Middle frontal gyrus (tissue), 1 donor: ENCODE data around the gene ZIC1.
A peak's percentile ranks its signal among the peaks of the same experiment; 100 is the strongest.

ENCODE experiments used
- DNase-seq: peaks from one replicate; pipeline ENCODE4 v3.0.0-alpha.2; 2015; ENCODE audit warnings: low spot score; ENCODE audit errors: extremely low spot score

ZIC1 gene

DNA sequence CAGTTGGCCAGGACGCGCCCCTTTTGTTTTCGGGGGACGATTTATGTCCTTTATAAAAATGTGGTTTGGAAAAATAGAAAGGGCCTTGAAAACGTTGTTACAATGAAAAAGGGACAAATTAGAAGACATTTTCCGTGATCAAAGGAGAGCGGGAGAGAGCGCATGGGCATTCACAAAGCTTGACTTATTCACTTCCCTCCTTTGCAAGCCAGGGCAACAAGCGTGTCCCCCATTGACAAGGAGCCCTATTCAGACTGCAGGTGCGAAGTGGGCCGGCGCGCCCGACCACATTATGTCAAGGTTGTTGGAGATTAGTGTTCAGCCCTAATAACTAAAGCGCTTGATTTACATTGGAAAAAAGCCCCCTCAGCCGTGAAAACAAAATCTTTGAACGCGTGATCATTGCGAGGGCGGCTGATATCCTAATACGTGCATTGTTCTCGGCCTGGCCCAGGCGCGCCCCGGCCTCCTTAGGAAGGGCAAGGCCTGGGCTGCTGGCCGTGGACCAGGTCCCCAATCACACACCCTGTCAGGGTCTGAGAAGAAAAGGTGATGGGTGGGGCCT is 28.7 kb upstream of the ZIC1 start:
- DNase-seq, result no peak

DNA sequence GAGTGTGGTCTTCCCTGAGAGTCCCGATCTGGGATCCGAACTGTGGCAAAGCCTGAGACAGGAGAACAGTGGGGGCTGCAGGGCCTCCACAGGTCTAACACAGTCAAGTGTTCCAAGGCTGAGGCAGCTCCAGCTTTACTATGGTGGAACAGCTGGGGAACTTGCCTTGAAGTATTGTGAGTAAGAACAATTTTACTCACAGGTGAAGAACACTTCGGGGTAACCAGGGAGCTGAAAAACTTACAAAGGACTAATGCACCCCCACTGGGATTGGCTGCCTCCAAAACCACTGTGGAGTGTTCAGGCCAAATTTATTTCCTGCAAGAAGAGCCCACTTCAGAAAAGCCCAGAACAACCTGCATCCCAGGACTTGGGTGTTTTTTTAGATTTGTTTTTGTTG is 28.2 kb upstream of the ZIC1 start:
- DNase-seq, result no peak

- DNase-seq, result no peak
Observed at GRCh38 chr3:147381596-147381995, 27.6 kb upstream of the ZIC1 start.

GRCh38 chr3:147383617-147384016 is 25.5 kb upstream of the ZIC1 start:
- no peak for DNase-seq

- no peak for DNase-seq
Observed at GRCh38 chr3:147384210-147385058, 24.7 kb upstream of the ZIC1 start.

DNA sequence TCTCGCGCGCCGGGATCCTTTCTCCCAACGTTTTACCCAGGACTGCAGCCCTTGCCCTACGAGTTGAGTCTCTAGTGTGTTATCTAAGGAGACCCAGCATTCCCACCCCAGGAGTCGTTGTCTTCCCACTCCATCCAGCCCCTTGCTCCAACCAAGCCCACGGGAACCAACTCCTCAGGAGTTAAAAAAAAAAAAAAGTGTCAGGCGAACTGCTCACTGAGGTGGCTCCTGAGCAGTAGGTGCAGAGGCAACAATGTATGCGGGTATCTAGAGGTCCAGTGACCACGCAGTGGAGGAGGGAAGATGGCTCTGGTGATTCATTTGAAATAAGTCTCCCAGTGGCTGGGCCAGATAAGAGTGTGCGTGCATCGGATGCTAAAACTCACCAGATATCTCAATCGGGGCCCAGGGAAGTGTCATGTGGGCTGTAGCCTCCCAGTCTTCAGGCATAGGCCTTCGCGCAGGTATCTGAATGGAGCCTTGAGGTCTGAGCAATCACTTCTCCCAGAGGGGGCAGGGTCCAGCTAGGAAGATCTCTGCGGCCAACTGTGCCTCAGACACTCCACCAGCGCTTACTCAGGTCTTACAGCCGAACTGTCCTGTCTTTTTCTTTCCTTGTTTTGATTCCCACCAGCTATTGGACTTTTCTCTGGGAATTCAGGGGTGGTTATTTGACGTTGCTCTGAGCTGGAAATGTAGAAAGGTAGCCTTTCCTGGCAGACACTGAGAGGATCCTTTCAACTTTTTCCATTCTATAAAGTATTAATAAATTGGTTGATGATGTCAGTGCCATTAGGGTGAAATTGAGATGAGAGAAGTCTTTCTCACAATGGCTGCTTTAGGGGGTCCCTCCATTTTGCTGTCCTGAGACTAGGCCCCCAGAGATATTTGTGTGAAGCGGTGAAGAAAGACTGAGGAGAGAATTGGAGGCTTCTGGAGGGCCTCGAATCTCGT is 23.8 kb upstream of the ZIC1 start:
- DNase-seq, result no peak

GRCh38 chr3:147387291-147387884 is 21.8 kb upstream of the ZIC1 start:
- DNase-seq, result no peak

- no peak for DNase-seq
Observed at GRCh38 chr3:147387885-147388699, 21.1 kb upstream of the ZIC1 start.

DNA sequence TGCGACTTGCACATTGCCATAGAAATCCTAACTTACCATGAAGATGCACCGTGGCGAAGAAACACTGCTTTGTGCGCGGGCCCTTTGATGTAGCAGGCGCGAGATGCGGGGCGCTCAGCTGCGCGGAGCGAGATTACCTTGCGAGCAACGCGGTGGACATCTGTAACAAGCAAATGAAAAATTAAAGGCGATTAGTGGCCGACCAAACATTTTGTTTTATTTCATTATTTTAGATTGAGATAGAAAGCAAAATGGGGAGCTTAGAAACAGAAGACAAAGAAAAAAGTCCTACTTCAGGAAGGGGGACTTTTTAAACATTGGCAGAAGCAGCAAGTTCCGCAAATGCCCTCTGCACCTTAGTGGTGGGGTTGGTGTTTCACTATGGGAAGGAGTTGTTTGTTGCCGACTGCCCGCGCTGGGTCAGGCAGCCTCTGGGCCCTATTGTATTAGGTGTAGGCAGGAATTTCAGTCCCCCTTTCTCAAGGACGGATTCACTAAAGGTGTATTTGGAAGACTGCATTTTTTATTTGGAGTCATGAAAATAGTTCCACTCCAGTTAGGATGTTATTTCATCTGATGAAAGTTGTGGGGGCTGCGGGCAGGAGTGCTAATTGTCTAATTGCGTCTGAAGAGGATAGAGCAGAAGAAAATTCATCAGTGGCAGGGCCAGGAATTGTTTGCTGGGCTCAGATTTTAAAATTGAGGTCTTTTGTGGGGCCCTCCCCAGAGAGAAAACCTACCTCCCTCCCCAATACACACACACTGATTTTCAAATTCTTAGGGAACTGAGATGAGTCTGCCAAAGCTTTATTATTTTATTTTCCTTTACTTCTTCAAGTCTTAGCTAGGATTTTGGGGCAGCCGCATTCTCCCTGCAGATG is 20.2 kb upstream of the ZIC1 start:
- DNase-seq, result no peak

DNA sequence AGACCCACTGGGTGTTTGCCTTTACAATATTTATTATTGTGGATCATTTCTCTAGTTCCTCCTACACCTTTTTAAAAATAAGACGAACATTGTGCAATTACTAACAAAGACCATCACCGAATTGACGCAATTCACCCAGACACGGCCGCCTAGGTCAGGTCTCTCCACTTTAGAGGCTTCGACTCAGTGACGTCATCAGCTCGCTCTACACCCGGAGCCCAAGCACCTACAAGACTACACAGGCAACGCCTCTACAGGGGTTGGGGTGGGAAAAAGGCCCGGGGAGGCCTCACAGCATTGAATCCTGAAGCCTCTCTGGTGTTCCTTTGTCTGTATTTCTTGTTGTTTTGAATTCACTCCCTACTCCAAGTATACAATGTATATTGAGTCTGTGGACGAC is 19.4 kb upstream of the ZIC1 start:
- DNase-seq, result no peak

GRCh38 chr3:147390589-147391569 is 18.3 kb upstream of the ZIC1 start:
- DNase-seq, result no peak

DNA sequence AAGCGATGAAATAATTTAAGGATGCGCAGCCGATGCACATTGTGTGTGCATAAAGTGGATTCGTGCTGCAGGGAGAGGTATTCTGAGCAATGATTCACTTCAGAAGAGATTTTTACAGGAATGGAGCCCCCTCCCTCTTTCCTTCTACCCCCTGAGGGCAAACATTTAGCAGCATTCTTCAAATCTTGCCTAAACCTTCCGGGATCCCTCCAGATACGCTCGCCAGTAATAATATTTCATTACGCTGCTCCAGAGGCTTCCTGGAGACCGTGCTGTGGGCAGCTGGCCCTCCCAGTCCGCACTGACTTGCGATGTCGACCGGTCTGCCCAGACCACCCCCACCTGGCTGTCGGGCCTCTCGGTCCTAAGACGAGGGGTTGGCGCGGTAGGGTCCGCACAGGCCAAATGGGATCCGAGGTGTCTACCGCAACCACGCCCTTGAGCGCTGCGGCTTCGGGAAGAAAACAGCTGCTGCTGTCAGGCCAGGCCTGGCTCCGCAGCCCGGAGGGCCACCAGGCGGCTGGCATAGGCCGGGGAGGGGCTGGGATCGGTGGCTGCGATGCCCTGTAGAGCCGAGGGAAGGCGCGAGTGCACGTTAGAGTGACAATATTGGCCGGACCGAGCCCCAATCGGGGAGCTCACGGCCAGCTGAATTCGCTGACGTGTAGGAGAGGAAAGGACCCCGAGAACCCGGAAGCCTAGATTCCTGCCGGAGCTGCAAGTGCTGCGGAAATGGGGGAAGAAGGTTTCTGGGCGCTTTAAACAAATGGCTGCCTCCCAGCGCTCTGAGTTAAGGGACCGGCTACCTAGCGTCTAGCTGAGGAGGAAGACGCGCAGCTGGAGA is 17.2 kb upstream of the ZIC1 start:
- DNase-seq, result peak; percentile 66

GRCh38 chr3:147392625-147392946 is 16.6 kb upstream of the ZIC1 start:
- DNase-seq, result no peak

DNA sequence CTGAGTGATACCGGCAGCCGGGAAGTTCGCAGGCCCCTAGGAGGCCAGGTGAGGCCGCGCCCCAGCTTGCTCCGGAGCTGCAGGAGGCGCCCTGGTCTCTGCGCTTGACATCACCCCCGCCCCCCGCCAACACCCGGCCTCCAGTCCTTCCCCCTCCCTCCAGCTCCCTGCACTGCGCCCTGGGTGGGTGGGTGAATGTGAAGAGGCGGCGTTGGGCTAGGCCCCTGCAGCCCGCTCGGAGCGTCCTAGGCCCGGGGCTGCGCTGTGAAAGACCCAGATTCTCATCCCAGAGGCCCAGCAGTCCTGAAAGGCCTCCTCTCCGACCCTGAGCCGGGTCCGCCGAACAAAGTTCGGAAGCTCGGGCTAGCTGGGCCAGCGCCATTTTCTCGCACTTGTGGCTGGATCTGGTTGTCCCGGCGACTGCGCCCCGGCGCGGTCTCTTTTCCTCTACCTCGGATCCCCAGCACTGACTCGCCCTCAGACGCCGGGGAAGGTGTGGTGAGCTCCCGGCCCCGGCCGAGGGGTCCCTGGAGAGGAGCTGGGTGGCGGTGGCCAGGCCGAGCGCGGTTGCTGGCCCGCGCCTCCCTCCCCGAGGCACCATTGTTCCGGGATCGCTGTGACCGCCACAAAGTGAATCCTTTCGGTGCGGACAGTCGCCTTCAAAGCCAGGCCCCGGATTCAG is 15.8 kb upstream of the ZIC1 start:
- DNase-seq, result no peak

DNA sequence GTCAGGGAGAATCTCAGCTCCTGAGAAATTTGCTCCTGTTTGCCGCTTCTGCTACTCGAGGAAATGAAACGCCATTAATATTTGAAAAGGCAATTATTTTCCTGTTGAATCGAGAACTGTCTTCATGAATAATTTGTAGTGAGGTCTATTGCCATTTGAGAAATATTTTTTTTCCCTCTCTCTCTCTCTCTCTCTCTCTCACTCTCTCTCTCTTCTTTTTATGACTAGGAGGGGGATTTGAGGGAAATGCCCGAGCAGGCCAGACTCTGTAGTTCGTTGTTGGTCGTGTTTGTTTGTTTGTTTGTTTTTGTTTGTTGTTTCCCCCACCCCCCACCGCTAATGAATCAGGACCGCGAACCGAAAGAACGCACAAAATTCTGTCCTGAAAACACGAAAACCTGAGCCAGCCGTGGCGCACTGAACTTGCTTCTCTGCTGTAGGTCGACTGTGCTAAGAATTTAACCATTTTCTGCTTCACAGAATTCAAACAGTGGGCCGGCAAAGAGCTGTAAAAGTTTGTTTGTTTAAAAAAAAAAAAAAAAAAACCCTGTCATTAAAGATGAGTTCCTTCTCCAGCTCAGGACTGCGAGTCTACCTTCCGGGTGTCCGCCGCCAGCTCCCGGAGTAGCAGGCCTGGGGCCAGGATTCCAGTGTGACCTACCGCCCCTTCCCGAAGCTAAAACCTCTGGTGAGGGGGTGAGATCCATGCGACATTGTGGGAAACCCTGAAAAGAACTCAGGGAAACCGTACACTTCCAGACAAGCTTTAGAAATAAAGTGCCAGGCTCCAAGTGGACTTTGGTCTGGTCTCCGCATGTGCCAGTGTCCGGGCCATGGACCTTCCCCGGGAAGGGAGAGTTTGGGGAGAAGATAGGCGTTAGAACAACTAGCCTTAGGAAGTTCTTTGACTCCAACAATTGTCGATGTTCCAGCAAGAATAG is 15.0 kb upstream of the ZIC1 start:
- no peak for DNase-seq

GRCh38 chr3:147394884-147395225 is 14.3 kb upstream of the ZIC1 start:
- DNase-seq, result no peak
